HEK293 (cell line): ENCODE data around the gene LOXL1.
A peak's percentile ranks its signal among the peaks of the same experiment; 100 is the strongest.

Source experiments
- GLI4 ChIP-seq: fragments of 450-650 bp; formaldehyde crosslinking; IDR thresholded peaks from 2 replicates; pipeline ENCODE4 v1.5.1; 2016; ENCODE audit warnings: missing biosample characterization, missing genetic modification characterization
- GLIS1 ChIP-seq: fragments of 450-650 bp; formaldehyde crosslinking; IDR thresholded peaks from 2 replicates; pipeline ENCODE4 v1.5.1; 2016; ENCODE audit warnings: missing biosample characterization, missing genetic modification characterization
- KLF16 ChIP-seq: fragments of 450-650 bp; formaldehyde crosslinking; IDR thresholded peaks from 2 replicates; pipeline ENCODE4 v1.5.1; 2017; ENCODE audit warnings: missing biosample characterization, missing genetic modification characterization
- KLF17 ChIP-seq: fragments of 450-650 bp; formaldehyde crosslinking; IDR thresholded peaks from 2 replicates; pipeline ENCODE4 v1.5.1; 2016; ENCODE audit warnings: missing biosample characterization, missing genetic modification characterization
- KLF8 ChIP-seq: fragments of 450-650 bp; formaldehyde crosslinking; IDR thresholded peaks from 2 replicates; pipeline ENCODE4 v1.5.1; 2016; ENCODE audit warnings: missing biosample characterization, missing genetic modification characterization
- MYNN ChIP-seq: fragments of 450-650 bp; formaldehyde crosslinking; IDR thresholded peaks from 2 replicates; pipeline ENCODE4 v1.5.1; 2016; ENCODE audit warnings: missing biosample characterization, missing genetic modification characterization, borderline replicate concordance
- PRDM10 ChIP-seq: fragments of 450-650 bp; formaldehyde crosslinking; IDR thresholded peaks from 2 replicates; pipeline ENCODE4 v1.5.1; 2016; ENCODE audit warnings: missing biosample characterization, missing genetic modification characterization
- PRDM2 ChIP-seq: fragments of 450-650 bp; formaldehyde crosslinking; IDR thresholded peaks from 2 replicates; pipeline ENCODE4 v1.5.1; 2016; ENCODE audit warnings: missing biosample characterization, missing genetic modification characterization, borderline replicate concordance
- SALL2 ChIP-seq: fragments of 450-650 bp; formaldehyde crosslinking; IDR thresholded peaks from 2 replicates; pipeline ENCODE4 v1.5.0; 2017; ENCODE audit warnings: missing biosample characterization, mild to moderate bottlenecking, missing genetic modification characterization, borderline replicate concordance
- ZBTB11 ChIP-seq: fragments of 450-650 bp; formaldehyde crosslinking; conservative IDR thresholded peaks from 2 replicates; pipeline ENCODE4 v1.5.1; 2016; ENCODE audit warnings: low read depth, missing biosample characterization, missing genetic modification characterization
- ZNF202 ChIP-seq: fragments of 450-650 bp; formaldehyde crosslinking; IDR thresholded peaks from 2 replicates; pipeline ENCODE4 v1.5.1; 2016; ENCODE audit warnings: missing biosample characterization, missing genetic modification characterization, borderline replicate concordance
- ZNF26 ChIP-seq: fragments of 450-650 bp; formaldehyde crosslinking; IDR thresholded peaks from 2 replicates; pipeline ENCODE4 v1.5.1; 2016; ENCODE audit warnings: missing biosample characterization, missing genetic modification characterization
- ZNF362 ChIP-seq: fragments of 450-650 bp; formaldehyde crosslinking; IDR thresholded peaks from 2 replicates; pipeline ENCODE4 v1.5.1; 2016; ENCODE audit warnings: missing biosample characterization, missing genetic modification characterization
- ZNF501 ChIP-seq: fragments of 450-650 bp; formaldehyde crosslinking; IDR thresholded peaks from 2 replicates; pipeline ENCODE4 v1.5.1; 2016; ENCODE audit warnings: missing biosample characterization, missing genetic modification characterization
- ZNF518A ChIP-seq: fragments of 450-650 bp; formaldehyde crosslinking; conservative IDR thresholded peaks from 2 replicates; pipeline ENCODE4 v1.5.1; 2016; ENCODE audit warnings: low read depth, missing biosample characterization, missing genetic modification characterization
- ZNF621 ChIP-seq: fragments of 450-650 bp; formaldehyde crosslinking; IDR thresholded peaks from 2 replicates; pipeline ENCODE4 v1.5.1; 2017; ENCODE audit warnings: missing biosample characterization, missing genetic modification characterization
- ZNF623 ChIP-seq: fragments of 450-650 bp; formaldehyde crosslinking; IDR thresholded peaks from 2 replicates; pipeline ENCODE4 v1.5.1; 2016; ENCODE audit warnings: missing biosample characterization, missing genetic modification characterization

The LOXL1 gene

GRCh38 chr15:73930371-73930770 lies 4.1 kb downstream of the LOXL1 start (continued):
- TF ChIP-seq KLF17 (tag by site-specific recombination): peak; percentile 65; the same call in 1 of the 2 replicates
- no peak for TF ChIP-seq ZNF623 (tag by site-specific recombination)
- no peak for TF ChIP-seq GLI4
- no peak for TF ChIP-seq ZNF202 (tag by site-specific recombination)
- TF ChIP-seq ZNF501: no peak
- TF ChIP-seq MYNN (tag by site-specific recombination): no peak
- TF ChIP-seq ZNF621 (tag by site-specific recombination): no peak
- no peak for TF ChIP-seq ZNF362 (tag by site-specific recombination)
- no peak for TF ChIP-seq ZNF26
- no peak for TF ChIP-seq ZBTB11 (tag by site-specific recombination)
- TF ChIP-seq GLIS1 (tag by site-specific recombination): peak; percentile 90
- TF ChIP-seq PRDM2 (tag by site-specific recombination): no peak
- TF ChIP-seq SALL2: no peak
- TF ChIP-seq KLF16 (tag by site-specific recombination): no peak
- TF ChIP-seq KLF8 (tag by site-specific recombination): no peak
- 0 out of 2 replicates have a peak, but pooled peaks have one; percentile 46 for TF ChIP-seq PRDM10 (tag by site-specific recombination)
- TF ChIP-seq ZNF518A: no peak
